NCI-H1694 treated with DMSO at 0.1 percent for 48 hours (cell line): ENCODE data around the gene NRXN2.
"Not testable (repeated sequence)": the region's sequence is repeated elsewhere in the genome, so short reads cannot be mapped to it uniquely, and the experiment has no call there.

Experiments used
- DNase-seq: peaks from one replicate; lab custom pipeline; 2025; lab: John Stamatoyannopoulos, UW

Gene NRXN2

DNA sequence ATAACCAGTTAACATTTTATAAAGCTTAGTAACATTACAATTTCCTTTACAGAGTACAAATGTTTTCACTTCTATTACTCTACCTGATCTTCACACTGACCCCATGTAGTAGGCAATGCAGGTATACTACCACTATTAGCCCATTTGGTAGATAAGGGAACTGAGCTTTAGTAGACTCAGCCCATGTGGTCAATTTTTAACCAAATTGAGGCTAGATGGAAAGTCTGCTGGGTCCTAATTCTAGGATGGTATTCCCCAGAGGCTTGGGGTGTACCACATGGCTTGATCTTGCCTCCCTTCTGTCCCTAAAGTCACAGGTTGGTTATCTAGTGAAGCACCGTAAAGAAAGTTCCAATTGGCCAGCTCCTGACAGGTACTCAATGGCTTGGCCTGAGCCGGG, 48.2 kb downstream of the NRXN2 start:
- DNase-seq: no peak

GRCh38 chr11:64673279-64673678, 49.7 kb downstream of the NRXN2 start:
- no peak for DNase-seq

DNA sequence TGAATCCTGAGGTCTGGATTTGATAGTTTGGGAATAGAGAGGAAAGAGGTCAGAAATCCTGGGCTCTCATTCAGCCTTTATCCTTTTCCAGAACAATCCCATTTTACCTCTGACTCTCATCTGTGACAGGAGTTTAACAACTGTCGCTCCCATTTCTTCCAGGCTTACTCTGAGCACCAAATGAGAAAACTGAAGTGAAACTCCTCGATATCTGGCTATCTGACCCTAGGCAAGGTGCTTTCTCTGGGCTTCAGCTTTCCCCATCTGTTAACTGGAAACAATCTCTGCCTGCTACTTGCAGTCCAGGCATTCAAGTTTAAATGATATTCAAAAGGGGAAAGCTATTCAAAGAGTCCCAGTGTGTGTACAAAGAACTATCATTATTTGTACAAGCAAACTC, 50.1 kb downstream of the NRXN2 start:
- no peak for DNase-seq

- DNase-seq: no peak
Observed at GRCh38 chr11:64670975-64671374, 52.0 kb downstream of the NRXN2 start.

GRCh38 chr11:64667154-64667745, 55.7 kb downstream of the NRXN2 start:
- DNase-seq: no peak

- DNase-seq: no peak
Observed at GRCh38 chr11:64665411-64665821, 57.6 kb downstream of the NRXN2 start.

DNA sequence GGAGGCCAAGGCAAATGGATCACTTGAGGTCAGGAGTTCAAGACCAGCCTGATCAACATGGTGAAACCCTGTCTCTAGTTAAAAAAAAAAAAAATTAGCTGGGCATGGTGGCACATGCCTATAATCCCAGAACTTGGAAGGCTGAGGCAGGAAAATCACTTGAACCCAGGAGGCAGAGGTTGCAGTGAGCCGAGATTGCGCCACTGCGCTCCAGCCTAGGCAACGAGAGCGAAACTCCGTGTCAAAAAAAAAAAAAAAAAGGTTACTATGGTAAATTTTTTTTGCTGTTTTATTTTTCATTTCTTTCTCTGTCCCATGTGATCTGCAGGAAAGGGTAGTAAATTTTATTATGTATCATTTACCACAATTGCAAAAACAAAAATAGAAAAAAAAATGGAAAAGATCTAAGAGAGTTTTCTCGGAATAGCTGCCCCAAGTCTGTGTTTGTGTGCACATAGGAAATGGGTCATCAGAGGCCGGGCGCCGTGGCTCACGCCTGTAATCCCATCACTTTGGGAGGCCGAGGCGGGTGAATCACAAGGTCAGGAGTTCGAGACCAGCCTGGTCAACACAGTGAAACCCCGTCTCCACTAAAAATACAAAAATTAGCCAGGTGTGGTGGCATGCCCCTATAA, 58.6 kb downstream of the NRXN2 start:
- DNase-seq: not testable (repeated sequence)

DNA sequence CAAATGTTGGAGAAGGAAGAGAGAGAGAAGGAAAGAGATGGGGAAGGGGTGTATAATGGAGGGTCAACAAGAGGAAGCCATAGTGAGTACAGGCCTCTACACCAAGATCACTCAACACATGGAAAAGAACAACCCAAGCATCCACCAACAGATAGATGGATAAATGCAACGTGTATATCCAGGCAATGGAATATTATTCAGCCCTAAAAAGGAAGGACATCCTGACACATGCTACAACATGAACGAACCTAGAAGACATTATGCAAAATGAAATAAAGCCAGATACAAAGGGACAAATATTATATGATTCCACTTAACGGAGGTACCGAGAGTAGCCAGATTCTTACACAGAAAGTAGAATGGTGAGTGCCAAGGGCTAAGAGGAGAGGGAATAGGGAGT, 59.3 kb downstream of the NRXN2 start:
- no peak for DNase-seq

- no peak for DNase-seq
Observed at GRCh38 chr11:64661614-64662013, 61.4 kb downstream of the NRXN2 start.

- DNase-seq: no peak
Observed at GRCh38 chr11:64661146-64661545, 61.9 kb downstream of the NRXN2 start.

DNA sequence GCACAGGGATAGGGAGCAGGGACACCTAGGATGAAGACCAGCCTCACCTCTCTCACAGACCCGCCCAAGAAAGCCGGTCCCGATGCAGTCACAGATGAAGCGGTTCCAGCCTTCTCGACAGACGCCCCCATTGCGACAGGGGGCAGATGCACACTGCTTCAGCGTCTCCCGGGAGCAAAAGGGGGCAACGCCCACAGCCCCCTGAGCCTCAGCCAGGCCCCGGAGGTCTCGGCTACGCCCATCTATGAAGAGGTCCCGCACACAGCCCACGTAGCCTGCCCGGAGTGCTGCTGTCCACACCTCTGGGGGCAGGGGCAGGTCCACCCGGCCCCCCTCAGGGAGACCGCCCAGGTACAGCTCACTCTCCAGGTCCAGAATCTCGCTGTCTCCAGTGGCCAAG, 62.3 kb downstream of the NRXN2 start:
- no peak for DNase-seq

DNA sequence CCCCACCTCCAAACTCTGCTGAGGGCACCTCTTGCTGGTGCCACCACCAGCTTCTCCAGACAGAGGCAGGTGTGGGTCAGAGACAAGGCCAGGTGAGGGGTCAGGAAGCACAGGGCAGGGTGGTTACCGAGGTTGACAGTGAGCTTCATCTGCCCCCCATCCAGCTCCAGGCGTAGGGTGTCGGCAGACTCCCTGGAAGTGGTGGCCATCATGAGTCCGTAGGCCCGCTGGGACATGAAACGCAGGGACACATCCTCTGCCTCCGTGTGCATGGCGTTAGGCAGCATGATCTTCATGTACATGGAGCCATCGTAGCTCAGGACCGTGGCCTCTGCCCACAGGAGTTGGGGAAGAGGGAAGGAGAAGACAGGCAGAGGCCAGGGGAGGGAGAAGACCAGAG, 62.8 kb downstream of the NRXN2 start:
- no peak for DNase-seq

GRCh38 chr11:64659417-64660144, 63.4 kb downstream of the NRXN2 start:
- no peak for DNase-seq

GRCh38 chr11:64658265-64658664, 64.7 kb downstream of the NRXN2 start:
- DNase-seq: no peak

DNA sequence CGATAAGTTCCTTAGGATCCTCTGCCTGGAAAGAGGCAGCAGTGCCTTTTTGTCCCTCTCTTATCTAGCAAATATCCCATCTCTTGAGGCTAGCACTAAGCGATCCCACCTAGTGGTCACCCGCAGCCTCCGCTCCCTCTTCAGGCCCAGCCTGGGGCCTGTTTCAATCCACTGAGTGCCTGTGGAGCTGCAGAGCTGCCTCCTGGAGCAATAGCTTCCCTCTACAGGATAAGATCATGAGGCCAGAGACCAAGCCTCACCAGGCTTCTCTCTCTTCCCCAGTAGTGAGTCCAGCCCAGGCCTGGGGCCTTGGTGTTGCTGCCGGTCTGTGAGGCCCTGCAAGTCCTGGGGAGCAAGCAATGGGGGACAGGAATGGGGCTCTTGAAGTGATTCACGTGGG, 66.1 kb downstream of the NRXN2 start:
- no peak for DNase-seq

DNA sequence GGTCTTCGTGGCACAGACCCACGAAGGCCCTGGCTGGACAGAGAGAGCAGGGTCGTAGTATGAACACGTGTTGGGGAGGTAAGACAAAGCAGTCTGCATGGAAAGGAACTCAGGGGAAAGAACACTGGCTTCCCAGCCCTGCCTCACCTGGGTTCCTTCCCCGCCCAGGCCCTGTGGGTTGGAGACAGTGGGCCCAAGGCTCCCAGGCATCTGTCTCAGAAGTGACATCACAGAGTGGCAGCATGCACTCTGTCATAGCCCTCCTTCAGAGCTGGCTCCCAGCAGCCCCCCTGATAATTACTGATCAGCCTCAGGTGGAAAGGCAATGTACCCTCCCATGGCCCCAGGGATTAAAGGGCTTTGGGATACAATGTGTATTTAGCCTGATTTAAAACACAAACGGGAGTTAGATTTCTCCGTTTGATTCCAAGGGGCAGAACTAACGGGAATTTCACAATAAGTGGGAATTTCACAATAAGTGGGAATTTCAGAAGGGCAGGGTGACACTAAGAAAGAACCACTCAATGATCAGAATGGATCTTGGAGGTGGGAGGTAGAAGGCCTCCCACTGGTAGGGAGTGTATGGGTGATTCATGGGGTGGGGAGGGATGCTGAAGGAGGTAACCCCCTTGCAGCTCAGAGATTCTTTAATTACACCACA, 66.9 kb downstream of the NRXN2 start:
- no peak for DNase-seq

DNA sequence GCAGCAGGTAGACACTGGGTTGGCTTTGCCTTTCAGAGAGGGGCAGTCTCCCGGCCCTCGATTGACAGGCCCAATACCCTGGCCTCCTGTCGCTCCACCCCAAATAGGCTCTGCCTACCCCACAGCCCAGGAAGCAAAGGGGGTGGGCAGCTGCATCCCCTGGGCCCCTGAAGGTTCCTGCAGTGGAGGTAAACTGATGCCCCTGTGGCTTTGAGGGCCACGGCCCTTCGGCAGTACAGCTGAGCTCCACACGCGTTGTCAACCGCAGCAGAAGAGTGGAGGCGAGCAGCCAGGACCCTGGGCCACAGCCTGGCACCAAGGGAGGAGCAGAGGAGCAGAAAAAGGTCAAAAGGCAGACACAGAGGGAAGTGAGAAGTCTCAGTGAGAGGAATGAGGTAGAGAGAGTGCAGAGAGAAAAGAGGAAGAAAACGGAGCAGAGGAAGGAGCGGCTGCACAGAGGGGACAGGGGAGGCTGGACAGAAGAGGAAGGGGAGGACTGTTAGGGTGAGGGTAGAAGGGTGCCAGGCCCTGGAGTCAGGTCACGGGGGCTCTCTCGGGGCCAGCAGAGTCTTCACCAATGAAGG, 67.9 kb downstream of the NRXN2 start:
- DNase-seq: no peak

GRCh38 chr11:64654439-64654838, 68.6 kb downstream of the NRXN2 start:
- no peak for DNase-seq

DNA sequence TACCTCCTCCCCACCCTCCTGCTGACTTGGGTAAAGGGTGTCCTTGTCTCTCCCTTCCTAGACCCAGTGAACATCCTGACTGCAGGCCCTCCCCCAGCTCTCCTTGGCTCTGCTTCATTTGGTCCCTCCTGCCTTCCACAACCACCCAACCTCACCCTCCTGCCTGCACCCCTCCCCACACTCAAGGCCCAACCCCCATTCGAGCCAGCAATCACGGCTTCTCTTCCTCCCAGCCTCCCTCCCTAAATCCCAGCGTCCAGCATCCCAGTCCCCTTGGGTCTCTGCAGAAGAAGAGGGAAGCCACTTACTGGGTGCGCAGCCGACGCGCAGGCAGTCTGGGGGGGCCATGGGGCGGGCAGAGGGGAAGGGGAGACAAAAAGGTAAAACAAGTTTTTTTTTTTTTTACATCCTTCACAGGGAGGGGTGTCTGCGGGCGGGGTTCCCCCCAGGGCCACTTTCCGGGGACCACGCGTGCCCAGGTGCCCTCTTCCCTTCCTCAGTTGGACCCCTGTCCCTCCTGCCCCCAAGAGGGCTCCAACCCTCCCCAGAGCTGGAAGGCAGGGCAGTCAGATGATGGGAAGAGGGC, 69.5 kb downstream of the NRXN2 start:
- no peak for DNase-seq

DNA sequence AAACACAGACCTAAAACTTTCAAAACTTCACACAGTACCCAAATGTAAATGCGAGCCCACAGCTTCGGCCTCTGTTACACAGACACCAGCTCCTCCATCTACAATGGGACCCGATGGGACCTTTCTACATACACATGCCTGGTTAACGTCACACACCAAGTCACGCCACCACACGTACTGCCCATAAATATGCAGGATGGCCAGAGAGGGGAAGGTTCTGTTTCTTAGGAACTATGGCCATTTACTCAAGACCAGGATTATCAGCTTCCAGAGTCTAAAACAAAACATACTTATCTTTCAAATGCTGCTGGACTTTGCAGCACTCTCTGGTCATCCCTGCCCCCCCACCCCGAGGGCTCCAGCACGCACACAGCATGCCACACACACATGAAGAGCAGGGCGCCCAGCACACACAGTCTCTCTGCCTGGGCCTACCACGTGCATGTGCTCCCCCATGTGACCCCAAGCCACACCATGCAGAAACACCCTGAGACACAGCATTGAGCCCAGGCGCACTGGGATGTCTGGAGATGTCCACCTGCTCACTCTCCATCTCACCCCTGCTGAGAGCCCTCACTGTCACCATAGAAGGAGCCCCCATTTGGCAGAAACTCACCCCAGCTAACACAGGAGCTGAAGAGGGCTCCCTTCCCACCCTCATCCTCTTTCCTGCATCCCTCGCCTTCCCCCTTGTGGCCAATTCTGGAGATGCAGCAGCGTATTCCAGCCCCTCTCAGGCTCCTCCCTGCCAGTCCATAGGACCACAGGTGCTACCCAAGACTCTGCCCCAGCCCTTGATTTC, 70.2 kb downstream of the NRXN2 start:
- DNase-seq: peak; percentile 37

- DNase-seq: no peak
Observed at GRCh38 chr11:64650923-64651523, 72.0 kb downstream of the NRXN2 start.
